ENCODE measurements around the gene CHST11.

CHST11 gene

DNA sequence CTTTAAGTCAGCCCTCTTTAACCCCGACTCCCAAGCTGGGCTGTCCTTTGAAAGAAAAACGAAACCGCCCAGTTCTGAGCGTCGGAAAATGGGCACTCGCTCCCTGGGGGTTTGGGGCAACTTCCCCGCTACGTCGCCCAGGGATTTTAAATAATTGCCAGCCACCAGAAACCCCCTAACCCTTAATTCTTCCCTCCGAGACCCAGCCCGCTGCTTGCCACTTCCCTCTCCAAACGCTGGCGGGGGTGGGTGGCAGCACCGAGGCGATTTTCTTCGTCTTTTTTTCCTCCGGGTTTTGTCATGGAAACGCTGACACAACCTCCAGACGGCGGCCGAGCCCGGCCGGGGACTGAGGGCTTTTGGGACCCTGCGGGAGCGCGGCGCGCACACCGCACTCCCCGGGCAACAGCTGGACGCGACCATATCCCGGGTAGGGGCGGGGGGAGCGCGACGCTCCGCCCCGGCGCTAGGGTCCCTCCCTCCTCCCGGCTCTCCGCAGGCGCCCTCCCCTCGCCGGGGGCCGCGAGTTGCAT, at the start of gene CHST11:
CHST11 (plus strand) TSS at position 532 of the 533 bp plus-strand sequence.
- DNase-seq: peak; percentile 81 to 83

GRCh38 chr12:104407438-104407837, 49.3 kb upstream of the CHST11 start:
- no peak for DNase-seq

DNA sequence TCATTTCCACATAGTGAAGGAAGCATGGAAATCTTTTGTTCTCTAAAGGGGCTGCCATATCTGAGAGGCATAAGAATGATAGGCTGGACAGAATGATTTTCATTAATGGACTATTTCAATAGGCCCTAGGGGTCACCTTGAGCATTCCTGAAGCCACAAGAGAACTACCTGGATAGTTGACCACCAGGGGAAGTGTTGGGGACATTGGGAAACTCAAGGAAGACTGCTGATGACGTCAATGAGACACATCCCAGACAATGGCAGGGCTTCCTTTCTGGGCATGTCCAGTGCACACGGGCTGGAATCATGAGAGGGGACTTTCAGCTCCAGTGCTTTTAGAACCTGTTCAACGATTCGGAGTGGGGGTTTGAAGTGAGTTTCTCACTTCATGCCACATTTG, 48.8 kb upstream of the CHST11 start:
- no peak for DNase-seq

DNA sequence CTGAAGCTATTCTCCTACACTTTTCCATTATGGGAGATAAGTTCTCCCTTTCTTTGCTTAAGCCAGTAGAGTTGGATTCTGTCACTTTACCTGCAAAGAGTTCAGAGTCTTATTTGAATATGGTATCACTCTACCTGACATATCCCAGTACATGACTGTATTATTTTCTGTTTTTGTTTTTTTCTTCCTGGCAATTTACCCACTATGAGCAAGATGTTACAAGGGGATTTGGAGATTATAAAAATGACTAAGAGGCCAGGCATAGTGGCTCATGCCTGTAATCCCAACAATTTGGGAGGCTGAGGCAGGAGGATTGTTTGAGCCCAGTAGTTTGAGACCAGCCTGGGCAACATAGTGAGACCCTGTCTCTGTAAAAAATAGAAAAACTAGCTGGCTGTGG, 46.4 kb upstream of the CHST11 start:
- DNase-seq: no peak

GRCh38 chr12:104410786-104411185, 46.0 kb upstream of the CHST11 start:
- DNase-seq: no peak

DNA sequence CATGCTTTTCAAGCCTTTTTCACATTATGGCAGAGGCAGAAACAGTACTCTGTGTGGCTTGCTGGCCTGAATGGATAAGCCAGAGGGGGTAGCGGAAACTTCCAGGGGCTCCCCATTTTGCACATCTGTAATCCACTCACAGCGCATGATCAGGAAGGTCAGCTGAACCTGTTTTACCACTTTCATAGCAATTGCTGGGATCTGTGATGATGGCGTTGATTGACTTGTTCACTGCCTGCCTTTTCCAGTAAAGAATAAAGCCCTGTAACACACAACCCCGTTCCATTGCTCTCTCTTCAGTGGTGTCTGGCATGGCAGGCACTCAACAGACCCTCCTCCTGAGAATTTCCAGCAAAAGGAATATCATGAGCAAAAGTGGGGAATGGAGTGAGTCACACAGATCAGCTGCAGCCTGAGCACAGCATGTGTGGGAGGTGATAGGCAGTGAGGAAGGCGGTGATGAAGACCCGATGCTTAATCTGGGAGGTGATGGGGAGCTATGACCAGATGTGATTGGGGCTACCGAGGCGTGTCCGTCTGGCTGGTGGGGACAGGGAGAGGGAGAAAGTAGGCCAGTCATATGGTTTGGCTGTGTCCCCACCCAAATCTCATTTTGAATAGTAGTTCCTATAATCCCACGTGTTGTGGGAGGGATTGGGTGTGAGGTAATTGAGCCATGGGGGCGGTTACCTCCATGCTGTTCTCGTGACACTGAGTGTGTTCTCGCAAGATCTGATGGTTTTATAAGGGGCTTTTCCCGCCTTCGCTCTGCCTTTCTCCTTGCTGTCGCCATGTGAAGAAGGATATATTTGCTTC, 44.7 kb upstream of the CHST11 start:
- no peak for DNase-seq

DNA sequence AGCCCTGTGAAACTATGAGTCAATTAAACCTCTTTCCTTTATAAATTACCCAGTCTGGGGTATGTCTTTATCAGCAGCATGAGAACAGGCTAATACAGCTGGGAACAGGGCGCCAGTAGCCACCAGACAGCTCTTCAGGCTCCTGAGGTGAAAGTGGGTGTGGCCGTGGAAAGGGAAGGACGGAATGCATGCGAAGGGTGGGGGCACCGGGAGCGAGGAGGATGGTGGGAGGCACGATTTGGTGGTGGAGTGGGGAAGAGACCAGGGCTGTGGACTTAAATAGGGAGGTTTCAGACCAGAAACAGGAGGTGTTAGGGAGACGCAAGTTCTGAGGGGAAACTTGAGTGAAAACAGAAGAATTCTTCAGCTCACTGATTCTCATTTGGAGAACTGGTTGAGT, 44.1 kb upstream of the CHST11 start:
- DNase-seq: no peak

DNA sequence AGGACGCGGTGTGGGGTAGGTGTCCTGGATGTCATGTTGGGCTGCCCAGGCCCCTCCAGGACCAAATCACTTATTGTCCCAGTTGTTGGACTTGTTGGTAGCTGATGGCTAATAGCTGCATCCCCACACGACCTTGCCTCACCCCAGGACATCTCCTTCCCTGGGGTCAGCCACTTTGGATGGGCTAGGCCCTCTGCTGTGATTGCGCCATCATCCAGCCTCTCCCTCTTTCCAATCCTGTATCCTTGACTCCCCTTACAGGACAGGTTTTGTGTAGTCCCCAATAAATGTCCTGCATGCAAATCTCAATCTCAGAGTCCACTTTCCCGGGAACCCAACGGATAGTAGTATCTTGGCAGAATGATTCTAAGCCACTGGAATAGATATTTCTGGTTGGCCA, 43.4 kb upstream of the CHST11 start:
- DNase-seq: no peak

- no peak for DNase-seq
These were observed 42.0 kb upstream of the CHST11 start for GRCh38 chr12:104414581-104415341.

DNA sequence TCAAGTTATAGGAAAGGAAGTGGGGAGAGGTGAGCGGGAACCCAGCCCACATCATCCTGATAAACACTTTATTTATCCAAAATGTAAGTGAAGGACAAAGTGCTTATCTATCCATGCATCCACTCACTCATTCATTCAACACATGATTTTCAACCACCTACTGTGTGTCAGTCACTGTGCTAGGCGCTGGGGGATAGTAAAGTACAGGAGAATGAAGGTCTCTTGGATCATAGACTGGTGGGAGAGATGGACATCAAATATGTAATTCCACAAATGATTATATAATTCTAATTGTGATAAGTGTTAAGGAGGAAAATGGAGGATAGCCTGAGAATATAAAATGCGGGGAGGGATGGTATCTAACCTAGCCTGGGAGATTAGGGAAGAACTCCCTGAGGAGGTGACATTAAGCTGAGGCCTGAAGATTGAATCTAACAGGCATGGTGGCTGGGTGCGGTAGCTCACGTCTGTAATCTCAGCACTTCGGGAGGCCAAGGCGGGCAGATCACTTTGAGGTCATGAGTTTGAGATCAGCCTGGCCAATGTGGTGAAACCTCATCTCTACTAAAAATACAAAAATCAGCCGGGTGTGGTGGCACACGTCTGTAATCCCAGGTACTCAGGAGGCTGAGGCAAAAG, 41.3 kb upstream of the CHST11 start:
- DNase-seq: no peak

GRCh38 chr12:104416136-104416535, 40.6 kb upstream of the CHST11 start:
- no peak for DNase-seq

GRCh38 chr12:104416585-104416984, 40.2 kb upstream of the CHST11 start:
- DNase-seq: no peak

GRCh38 chr12:104419717-104420116, 37.0 kb upstream of the CHST11 start:
- no peak for DNase-seq

- peak in 1 of 2 donors; percentile 6 for DNase-seq
These were observed 35.9 kb upstream of the CHST11 start for GRCh38 chr12:104420868-104421267.

DNA sequence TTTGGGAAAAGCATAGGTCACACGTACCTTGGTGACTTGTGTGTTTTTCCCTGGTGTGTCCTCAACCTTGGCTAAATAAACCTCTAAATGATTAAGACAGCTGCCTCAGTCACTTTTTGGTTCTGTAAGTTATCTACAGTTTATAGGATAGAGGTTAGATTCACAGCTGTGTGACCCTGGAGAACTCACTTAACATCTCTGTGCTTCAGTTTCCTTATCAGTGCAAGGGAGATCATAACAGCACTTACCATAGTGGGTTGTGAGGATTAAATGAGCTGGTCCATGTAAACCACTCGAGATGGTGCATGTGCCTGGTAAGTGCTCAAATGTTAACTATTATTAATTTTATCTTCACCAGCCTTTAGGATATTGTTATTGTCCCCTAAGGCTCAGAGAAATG, 35.4 kb upstream of the CHST11 start:
- DNase-seq: no peak

DNA sequence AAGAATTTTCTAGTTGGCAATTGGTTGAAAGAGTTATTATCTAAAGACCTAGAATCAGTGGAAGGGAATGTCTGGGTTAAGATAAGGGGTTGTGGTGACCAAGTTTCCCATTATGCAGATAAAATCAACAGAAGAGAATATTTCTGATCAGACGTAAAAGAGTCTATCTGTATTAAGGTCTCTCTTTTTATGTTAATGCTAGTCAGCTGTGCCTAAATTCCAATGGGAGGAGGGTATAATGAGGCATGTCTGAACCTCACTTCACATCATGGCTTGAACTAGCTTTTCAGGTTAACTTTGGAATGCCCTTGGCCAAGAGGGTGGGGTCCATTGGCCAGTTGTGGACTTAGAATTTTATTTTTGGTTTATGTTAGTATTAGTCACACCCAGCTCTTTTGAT, 34.3 kb upstream of the CHST11 start:
- DNase-seq: no peak

- no peak for DNase-seq
These were observed 33.5 kb upstream of the CHST11 start for GRCh38 chr12:104423273-104423672.

- no peak for DNase-seq
These were observed 32.9 kb upstream of the CHST11 start for GRCh38 chr12:104423809-104424208.

- DNase-seq: no peak
These were observed 31.8 kb upstream of the CHST11 start for GRCh38 chr12:104424955-104425354.

DNA sequence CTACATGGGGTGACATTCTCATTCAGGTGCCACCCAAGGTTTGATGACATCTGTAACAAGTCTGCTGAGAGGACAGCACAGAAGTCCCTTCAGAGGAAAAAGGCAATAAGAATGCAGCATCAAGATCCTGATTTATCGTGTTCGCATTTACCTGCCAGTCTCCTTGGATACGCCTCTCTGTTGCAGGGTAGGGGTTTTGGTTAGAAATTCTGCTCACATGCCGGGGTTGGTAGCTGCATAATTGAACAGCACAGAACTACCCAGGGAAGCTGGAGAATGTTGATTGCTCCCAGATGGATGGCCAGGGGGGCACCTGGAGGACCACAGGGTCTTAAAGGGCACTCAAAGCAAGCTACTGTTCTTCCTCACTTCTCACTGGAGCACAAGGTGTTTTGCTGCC, 31.1 kb upstream of the CHST11 start:
- no peak for DNase-seq

DNA sequence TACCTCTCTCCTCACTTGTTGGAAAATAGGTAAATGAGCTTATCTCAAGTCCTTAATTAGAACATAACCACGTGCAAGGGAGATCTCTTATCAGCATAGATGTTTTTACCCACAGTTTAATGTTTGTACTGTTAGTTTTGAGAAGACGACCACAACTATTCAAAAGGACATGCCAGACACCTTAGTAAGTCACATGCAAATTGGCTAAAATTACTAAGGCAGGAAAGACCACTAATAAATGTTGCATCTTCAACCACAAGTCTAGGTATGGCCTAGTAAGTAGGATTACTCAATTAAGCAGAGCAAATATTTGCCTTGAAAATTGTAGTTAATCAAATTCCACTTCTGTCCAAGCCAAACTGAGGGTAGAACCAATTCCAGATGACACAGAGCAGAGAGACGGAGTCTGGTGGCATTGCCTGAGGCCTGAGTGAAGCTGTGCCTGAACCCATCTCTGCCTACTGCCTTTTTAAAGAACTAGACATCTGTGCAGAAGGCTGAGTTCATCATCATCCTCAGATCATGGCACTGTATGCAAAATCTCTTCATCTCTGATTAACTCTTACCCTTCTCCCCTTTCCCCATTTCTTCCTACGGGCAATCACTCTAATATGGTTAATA, 29.7 kb upstream of the CHST11 start:
- DNase-seq: no peak

DNA sequence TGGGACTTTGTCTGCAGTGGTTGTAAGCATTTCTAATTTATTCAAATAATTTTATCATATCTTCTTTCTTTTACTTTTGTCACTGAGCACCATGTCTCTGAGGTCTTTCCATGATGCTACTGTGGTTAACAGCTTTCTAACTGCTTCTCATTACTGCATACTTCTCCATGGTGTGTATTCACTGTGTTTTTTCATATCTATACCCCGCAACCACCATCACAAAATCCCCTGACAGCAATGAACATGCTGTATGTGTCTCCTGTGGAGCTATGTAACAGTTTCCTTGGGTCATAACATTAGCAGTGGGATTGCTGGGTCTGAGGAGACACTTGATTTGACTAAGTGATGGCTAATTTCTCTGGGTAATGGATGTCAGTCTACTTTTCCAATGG, 29.2 kb upstream of the CHST11 start:
- peak in 1 of 2 donors; percentile 20 for DNase-seq

DNA sequence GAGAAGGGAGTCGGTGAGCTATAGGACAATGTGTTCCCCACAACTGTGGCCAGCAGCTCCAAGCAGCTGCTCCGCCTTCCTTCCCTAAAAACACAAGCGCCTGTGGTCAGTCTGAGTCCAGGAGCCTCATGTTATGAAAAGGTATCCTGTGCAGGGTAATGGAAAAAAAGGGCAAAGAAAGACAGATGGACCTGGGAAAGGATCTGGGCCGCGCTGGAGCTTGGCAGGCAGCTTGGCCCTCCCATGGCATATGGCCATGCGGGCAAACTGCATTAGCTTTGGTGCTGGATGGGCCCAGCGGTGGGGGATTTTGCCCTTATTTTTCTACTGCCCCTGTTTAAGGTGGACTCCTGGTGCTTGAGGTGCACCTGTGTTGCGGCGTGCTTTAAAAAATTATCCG, 23.7 kb upstream of the CHST11 start:
- no peak for DNase-seq

Measured in CD4-positive, alpha-beta T cell treated with Interleukin-4 for 1 hour (primary cell).